ENCODE data around the gene RPS6KA5.

Gene RPS6KA5

DNA sequence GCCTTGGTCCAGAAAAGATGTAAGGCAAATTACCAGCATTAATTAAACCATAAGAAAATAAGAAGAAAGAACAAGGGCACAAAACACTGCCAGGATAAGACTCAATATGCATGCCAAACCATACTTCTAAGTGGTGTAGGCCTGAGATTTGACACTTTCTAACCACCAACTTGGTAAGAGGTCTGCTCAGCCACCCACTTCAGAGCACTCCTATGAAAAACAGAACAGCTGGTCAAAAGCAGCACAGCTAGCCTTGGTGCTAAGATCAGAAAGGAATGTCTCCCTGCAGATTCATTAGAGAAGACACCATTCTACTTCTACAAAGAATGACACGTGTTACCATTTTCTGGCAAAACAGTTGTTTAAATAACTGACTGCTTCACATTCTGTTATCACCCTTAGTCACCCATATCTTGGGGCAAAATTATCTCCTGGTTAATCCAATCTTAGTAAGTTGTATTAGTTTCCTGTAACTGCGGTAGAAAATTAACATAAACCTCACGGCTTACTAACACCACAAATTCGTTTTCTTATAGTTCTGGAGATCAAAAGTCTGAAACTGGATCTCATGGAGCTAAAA is 13.2 kb downstream of the RPS6KA5 start:
- in situ Hi-C loops (cut with MboI; ENCODE audit: low sequenced_read_pairs, unreplicated experiment): no loop called here
- no peak for DNase-seq (ENCODE audit: low spot score)
- TF ChIP-seq CTCF (IDR thresholded peaks at IDR 0.05; ENCODE audit: borderline replicate concordance, control extremely low read depth, extremely low read depth, insufficient read depth, missing control alignments): no peak

DNA sequence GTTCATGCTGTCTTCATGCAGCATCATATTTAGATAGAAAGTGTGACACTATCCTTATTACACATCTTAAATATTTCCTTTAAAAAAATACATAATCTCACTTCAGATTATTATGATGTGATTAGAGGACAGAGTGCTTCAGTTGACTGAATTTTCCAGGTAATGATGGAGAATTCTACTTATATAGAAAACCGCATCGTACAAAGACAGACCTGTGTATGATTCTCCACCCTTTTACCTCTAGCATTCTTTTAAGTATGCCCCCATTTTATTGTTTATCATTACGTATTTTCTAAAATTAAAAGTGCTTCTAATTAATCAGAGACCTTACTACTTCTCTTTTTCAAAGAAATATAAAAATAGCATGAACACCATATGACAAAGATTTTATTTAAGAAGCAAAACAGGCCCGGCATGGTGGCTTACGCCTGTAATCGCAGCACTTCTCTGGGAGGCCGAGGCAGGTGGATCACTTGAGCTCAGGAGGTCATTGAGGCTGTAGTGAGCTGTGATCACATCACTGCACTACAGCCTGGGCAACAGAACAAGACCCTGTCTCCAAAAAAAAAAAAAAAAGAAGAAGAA is 13.9 kb downstream of the RPS6KA5 start:
- in situ Hi-C loops (cut with MboI; ENCODE audit: low sequenced_read_pairs, unreplicated experiment): no loop called here
- TF ChIP-seq CTCF (IDR thresholded peaks at IDR 0.05; ENCODE audit: borderline replicate concordance, control extremely low read depth, extremely low read depth, insufficient read depth, missing control alignments): no peak
- DNase-seq (ENCODE audit: low spot score): no peak

DNA sequence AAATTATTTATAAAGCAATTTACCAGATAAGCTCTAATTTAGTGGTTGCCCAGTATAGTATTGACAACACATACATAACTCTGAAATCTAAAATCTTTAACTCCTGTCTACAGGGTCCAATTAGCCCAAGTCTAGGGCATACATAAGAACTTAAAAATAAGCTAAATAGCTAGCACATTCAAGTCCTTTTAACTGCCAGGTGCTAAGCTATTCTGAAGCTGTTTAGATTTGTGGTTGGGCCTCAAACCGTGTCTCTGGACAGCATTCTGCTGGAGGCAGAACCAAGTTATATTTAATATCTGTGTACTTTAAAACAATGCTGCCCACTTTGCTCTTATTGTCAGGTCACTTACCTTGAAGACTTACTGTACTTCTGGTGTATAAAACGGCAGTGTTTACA is 19.0 kb downstream of the RPS6KA5 start:
- TF ChIP-seq CTCF (IDR thresholded peaks at IDR 0.05; ENCODE audit: borderline replicate concordance, control extremely low read depth, extremely low read depth, insufficient read depth, missing control alignments): no peak
- no peak for DNase-seq (ENCODE audit: low spot score)
- in situ Hi-C loops (cut with MboI; ENCODE audit: low sequenced_read_pairs, unreplicated experiment): no loop called here

GRCh38 chr14:91040545-91040944 is 19.9 kb downstream of the RPS6KA5 start:
- TF ChIP-seq CTCF (IDR thresholded peaks at IDR 0.05; ENCODE audit: borderline replicate concordance, control extremely low read depth, extremely low read depth, insufficient read depth, missing control alignments): no peak
- in situ Hi-C loops (cut with MboI; ENCODE audit: low sequenced_read_pairs, unreplicated experiment): no loop called here
- no peak for DNase-seq (ENCODE audit: low spot score)

DNA sequence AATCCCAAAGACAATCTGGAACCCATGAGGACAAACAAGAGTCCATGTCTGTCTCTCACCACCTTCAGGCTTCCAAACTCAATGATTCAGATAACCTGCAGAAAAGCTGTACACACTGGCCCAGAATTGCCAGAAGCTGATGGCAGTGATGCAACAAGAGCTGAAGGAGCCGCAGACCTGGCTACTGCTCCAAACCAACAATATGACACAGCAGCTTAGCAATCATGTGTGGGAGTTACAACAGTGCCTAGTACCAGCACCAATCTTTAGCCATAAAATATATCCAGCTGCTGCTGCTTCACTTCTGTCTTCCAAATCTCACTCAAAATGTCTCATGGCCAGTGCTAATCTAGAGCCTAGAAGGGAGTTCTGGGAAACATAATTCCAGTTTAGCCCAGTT is 22.0 kb downstream of the RPS6KA5 start:
- DNase-seq (ENCODE audit: low spot score): no peak
- in situ Hi-C loops (cut with MboI; ENCODE audit: low sequenced_read_pairs, unreplicated experiment): no loop called here
- no peak for TF ChIP-seq CTCF (IDR thresholded peaks at IDR 0.05; ENCODE audit: borderline replicate concordance, control extremely low read depth, extremely low read depth, insufficient read depth, missing control alignments)

GRCh38 chr14:91036741-91037469 is 23.5 kb downstream of the RPS6KA5 start:
- no peak for DNase-seq (ENCODE audit: low spot score)
- in situ Hi-C loops (cut with MboI; ENCODE audit: low sequenced_read_pairs, unreplicated experiment): no loop called here
- TF ChIP-seq CTCF (IDR thresholded peaks at IDR 0.05; ENCODE audit: borderline replicate concordance, control extremely low read depth, extremely low read depth, insufficient read depth, missing control alignments): no peak
